GM12865 (cell line): ENCODE measurements around the gene CSF2RB.
A peak's percentile ranks its signal among the peaks of the same experiment; 100 is the strongest.

ENCODE experiments used
- DNase-seq: peaks from one replicate; pipeline ENCODE4 v3.0.0; 2010; ENCODE audit warnings: low read depth
- H3K4me3 ChIP-seq: 2 replicates; pipeline ENCODE4 v1.5.1; 2011; ENCODE audit warnings: mild to moderate bottlenecking, low read depth, low read length, control low read depth
- TF ChIP-seq, protein P1 (sequence below): IDR thresholded peaks from 2 replicates; pipeline ENCODE4 v1.5.1; 2011; ENCODE audit warnings: low read length, control low read depth, low read depth, inconsistent platforms; ENCODE audit not compliant: insufficient read depth; ENCODE audit errors: missing control alignments

CSF2RB gene

DNA sequence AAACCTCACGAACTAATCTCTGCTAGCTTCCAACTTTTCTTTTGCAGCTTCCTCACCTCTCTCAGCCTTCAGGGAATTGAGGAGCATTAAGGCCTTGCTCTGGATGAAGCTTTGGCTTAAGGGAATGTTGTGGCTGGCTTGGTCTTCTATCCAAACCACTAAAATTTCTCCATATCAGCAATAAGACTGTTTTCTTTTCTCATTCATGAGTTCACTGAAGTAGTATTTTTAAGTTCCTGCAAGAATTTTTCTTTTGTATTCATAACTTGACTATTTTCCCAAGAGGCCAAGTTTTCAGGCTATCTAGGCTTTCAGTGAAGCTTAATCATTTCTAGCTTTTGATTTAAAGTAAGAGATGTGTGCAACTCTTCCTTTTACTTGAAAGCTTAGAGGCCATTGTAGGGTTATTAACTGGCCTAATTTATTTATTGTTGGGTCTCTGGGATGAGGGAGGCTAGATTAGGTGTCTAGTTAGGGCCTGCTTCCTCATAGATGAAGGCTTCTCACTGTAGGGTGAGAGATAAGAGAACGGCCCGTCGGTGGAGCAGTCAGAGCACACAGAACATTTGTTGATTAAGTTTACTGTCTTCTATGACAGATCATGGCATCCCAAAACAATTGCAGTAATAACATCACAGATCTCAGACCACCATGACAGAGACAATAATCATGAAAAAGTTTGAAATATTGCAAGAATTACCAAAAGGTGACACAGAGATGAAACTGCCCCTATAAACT is 33.2 kb downstream of the CSF2RB start:
- no peak overlapping the region for H3K4me3 ChIP-seq
- TF ChIP-seq, protein P1, sequence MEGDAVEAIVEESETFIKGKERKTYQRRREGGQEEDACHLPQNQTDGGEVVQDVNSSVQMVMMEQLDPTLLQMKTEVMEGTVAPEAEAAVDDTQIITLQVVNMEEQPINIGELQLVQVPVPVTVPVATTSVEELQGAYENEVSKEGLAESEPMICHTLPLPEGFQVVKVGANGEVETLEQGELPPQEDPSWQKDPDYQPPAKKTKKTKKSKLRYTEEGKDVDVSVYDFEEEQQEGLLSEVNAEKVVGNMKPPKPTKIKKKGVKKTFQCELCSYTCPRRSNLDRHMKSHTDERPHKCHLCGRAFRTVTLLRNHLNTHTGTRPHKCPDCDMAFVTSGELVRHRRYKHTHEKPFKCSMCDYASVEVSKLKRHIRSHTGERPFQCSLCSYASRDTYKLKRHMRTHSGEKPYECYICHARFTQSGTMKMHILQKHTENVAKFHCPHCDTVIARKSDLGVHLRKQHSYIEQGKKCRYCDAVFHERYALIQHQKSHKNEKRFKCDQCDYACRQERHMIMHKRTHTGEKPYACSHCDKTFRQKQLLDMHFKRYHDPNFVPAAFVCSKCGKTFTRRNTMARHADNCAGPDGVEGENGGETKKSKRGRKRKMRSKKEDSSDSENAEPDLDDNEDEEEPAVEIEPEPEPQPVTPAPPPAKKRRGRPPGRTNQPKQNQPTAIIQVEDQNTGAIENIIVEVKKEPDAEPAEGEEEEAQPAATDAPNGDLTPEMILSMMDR: no peak
- DNase-seq: peak; percentile 28

DNA sequence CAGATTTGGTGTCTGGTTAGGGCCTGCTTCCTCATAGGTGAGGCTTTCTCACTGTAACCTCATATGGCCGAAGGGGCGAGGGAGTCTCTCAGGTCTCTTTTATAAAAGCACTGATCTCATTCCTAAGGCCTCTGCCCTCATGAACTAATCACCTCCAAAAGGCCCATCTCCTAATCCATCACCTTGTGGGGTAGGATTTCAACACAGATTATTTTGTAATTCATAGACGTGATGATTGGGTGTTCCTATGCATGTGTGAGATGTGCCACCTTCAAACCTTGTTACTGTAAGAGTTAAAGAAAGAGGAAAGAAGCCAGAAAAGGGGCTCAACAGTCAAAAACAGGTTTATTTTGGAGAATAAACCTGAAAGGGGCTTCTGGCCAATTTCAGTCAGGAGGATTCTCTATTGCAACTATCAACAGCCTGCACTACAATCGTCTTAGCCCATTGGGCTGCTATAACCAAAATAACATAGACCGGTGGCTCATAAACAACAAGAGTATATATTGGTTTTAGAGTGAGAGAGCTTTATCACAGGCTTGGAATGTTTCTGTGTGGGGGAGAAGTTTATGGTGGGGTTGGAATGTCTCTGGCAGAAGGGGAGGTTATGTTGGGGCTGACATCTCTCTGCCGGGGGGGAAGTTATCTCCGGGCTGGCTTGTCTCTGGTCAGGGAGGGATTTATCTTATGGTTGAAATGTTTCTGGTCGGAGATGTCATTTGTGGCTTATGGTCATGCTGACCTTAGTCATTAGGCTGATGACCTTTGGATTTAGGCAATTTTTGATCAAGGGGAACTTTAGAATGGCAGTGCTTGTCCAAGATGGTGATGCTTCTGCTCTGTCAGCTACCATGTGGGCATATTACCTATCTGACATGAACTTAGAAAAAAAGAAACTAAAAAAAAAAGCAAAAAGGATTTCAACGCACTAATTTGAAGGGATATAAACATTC is 35.1 kb downstream of the CSF2RB start:
- no peak overlapping the region for H3K4me3 ChIP-seq
- DNase-seq: no peak
- TF ChIP-seq, protein P1: no peak

GRCh38 chr22:36950797-36951590 is 37.6 kb downstream of the CSF2RB start:
- H3K4me3 ChIP-seq: no peak overlapping the region
- DNase-seq: no peak
- TF ChIP-seq, protein P1: no peak

- H3K4me3 ChIP-seq: no peak overlapping the region
- DNase-seq: no peak
- TF ChIP-seq, protein P1: no peak
Measured at GRCh38 chr22:36951746-36952145, 38.3 kb downstream of the CSF2RB start.

GRCh38 chr22:36953239-36954080 is 40.0 kb downstream of the CSF2RB start:
- no peak for DNase-seq
- H3K4me3 ChIP-seq: no peak overlapping the region
- TF ChIP-seq, protein P1: no peak
